Tibial artery (tissue), 4 donors: Measurements from ENCODE around the gene ANXA1.

Experiments used
- DNase-seq, 2 donors: peaks; one replicate each; pipeline ENCODE4 v3.0.0-alpha.2; 2019
- H3K27ac ChIP-seq, 2 donors: fragments of 200-600 bp; sonication (generic) in 1 of 2; 1 replicate in 1 of 2; 2 replicates in 1 of 2; pipeline ENCODE4 v1.5.1; 2018 to 2019; ENCODE audit warnings: mild to moderate bottlenecking in 1 of 2
- H3K27me3 ChIP-seq, 2 donors: fragments of 200-600 bp; sonication (generic) in 1 of 2; one replicate each; pipeline versions ENCODE4 v1.5.1 to v1.6.0; 2016 to 2019
- H3K36me3 ChIP-seq, 3 donors: fragments of 200-600 bp; sonication (generic) in 2 of 3; one replicate each; pipeline ENCODE4 v1.5.1; 2016 to 2019; ENCODE audit warnings: mild to moderate bottlenecking in 2 of 3
- H3K4me1 ChIP-seq, 4 donors: fragments of 200-600 bp; sonication (generic) in 2 of 4; 1 replicate in 3 of 4; 2 replicates in 1 of 4; pipeline ENCODE4 v1.5.1; 2016 to 2019
- H3K4me3 ChIP-seq, 2 donors: fragments of 200-600 bp; sonication (generic) in 1 of 2; 1 replicate in 1 of 2; 2 replicates in 1 of 2; pipeline ENCODE4 v1.5.1; 2018 to 2019; ENCODE audit warnings: mild to moderate bottlenecking in 2 of 2
- H3K9me3 ChIP-seq, 3 donors: fragments of 200-600 bp; sonication (generic) in 1 of 3; one replicate each; pipeline ENCODE4 v1.5.1; 2016 to 2019
- intact Hi-C: fragments of 100-400 bp; cut with DNase I; formaldehyde crosslinking; loops from one replicate; pipeline ENCODE4 v1.15.0; 2023; ENCODE audit warnings: low total_unique reads
- TF ChIP-seq, protein P1 (sequence below), 2 experiments: fragments of 200-600 bp in 1 of 2; fragments of 450-650 bp in 1 of 2; IDR thresholded peaks; one replicate each; pipeline ENCODE4 v1.5.1; 2017 to 2019; ENCODE audit warnings: antibody characterized with exemption in 2 of 2, mild to moderate bottlenecking in 1 of 2, moderate library complexity in 1 of 2

ANXA1 gene

GRCh38 chr9:73149371-73150067 lies 2.1 kb upstream of the ANXA1 start:
- DNase-seq: no peak
- no peaks in the 10 kb centered on the region for H3K9me3 ChIP-seq
- intact Hi-C loops: no loop called here
- H3K4me3 ChIP-seq: peak overlapping the region; percentile 12 to 14
- H3K27me3 ChIP-seq: no peaks in the 10 kb centered on the region
- peaks cover 0 to 56% (median 32%) of the 10 kb centered on the region in 4 donors for H3K4me1 ChIP-seq
- H3K36me3 ChIP-seq: no peaks in the 10 kb centered on the region
- TF ChIP-seq, protein P1, sequence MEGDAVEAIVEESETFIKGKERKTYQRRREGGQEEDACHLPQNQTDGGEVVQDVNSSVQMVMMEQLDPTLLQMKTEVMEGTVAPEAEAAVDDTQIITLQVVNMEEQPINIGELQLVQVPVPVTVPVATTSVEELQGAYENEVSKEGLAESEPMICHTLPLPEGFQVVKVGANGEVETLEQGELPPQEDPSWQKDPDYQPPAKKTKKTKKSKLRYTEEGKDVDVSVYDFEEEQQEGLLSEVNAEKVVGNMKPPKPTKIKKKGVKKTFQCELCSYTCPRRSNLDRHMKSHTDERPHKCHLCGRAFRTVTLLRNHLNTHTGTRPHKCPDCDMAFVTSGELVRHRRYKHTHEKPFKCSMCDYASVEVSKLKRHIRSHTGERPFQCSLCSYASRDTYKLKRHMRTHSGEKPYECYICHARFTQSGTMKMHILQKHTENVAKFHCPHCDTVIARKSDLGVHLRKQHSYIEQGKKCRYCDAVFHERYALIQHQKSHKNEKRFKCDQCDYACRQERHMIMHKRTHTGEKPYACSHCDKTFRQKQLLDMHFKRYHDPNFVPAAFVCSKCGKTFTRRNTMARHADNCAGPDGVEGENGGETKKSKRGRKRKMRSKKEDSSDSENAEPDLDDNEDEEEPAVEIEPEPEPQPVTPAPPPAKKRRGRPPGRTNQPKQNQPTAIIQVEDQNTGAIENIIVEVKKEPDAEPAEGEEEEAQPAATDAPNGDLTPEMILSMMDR (IDR thresholded peaks at IDR 0.05): no peak
- peak overlapping the region; percentile 59 to 79 for H3K27ac ChIP-seq

DNA sequence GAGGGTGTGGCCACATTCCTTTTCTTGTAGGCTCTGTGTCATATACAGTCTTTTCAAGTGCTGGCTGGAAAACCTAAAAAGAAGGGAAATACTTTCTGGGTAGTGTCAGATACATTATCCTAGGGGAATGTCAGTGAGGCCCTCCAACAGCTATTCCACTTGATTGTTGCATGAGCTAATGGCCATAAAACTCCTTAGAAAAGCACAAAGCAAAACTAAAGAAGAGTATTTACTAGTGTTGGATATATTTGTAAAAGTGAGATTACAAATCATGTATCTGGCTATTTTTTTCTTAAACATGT lies 829 bp downstream of the ANXA1 start:
- intact Hi-C loops: no loop called here
- H3K9me3 ChIP-seq: no peaks in the 10 kb centered on the region
- H3K4me3 ChIP-seq: peak overlapping the region; percentile 55 to 58
- peak overlapping the region; percentile 75 to 79 for H3K27ac ChIP-seq
- no peaks in the 10 kb centered on the region for H3K27me3 ChIP-seq
- no peaks in the 10 kb centered on the region for H3K36me3 ChIP-seq
- H3K4me1 ChIP-seq: peaks cover 0 to 76% (median 47%) of the 10 kb centered on the region in 4 donors
- no peak for DNase-seq
- TF ChIP-seq, protein P1 (IDR thresholded peaks at IDR 0.05): no peak

- no peaks in the 10 kb centered on the region for H3K27me3 ChIP-seq
- H3K4me1 ChIP-seq: peaks cover 0 to 77% (median 48%) of the 10 kb centered on the region in 4 donors
- intact Hi-C loops: no loop called here
These were observed 1.3 kb downstream of the ANXA1 start for GRCh38 chr9:73152953-73153352.

DNA sequence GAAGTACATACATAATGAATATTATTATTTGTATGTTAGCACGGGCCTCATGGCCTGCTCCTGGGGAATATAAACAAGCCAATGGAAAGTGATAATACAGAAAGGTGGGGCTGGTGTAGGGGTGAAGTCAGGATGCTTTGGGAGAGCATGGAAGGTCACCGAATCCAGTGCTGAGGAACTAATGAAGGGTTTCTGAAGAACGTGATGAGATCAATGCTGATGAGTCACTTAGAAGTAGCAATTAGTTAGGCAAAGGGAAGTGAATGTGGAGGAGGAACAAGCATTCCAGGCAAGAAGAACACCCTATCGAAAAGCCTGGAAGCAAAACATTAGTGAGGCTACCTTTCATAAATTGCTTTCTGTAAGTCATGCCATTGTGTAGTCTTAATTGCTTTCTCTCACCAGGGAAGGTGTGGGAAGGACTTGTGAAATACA lies 2.1 kb downstream of the ANXA1 start:
- peaks cover 0 to 77% (median 47%) of the 10 kb centered on the region in 4 donors for H3K4me1 ChIP-seq

More at GRCh38 chr9:73152953-73153352, 1.3 kb downstream of the ANXA1 start:
- Histone ChIP-seq H3K36me3 (no peaks in the 10 kb centered on the region), H3K4me3 (peak overlapping the region; percentile 55 to 58), H3K27ac (peak overlapping the region; percentile 75 to 79), H3K9me3 (no peaks in the 10 kb centered on the region)
- no peak for DNase-seq
- TF ChIP-seq, protein P1 (IDR thresholded peaks at IDR 0.05): no peak

GRCh38 chr9:73154271-73154670 lies 2.6 kb downstream of the ANXA1 start:
- TF ChIP-seq, protein P1 (IDR thresholded peaks at IDR 0.05): no peak
- no peak for DNase-seq
- intact Hi-C loops: no loop called here
- H3K27ac ChIP-seq: peak overlapping the region; percentile 75 to 79
- no peaks in the 10 kb centered on the region for H3K9me3 ChIP-seq
- H3K4me3 ChIP-seq: peak overlapping the region; percentile 55 to 58
- peaks cover 0 to 72% (median 43%) of the 10 kb centered on the region in 4 donors for H3K4me1 ChIP-seq
- H3K36me3 ChIP-seq: peaks cover 9 to 10% (median 9%) of the 10 kb centered on the region in 3 donors
- H3K27me3 ChIP-seq: no peaks in the 10 kb centered on the region

More for the DNA sequence above, 2.1 kb downstream of the ANXA1 start:
- Histone ChIP-seq H3K36me3 (peaks cover 4 to 5% (median 4%) of the 10 kb centered on the region in 3 donors), H3K27ac (peak overlapping the region; percentile 75 to 79), H3K9me3 (no peaks in the 10 kb centered on the region), H3K4me3 (peak overlapping the region; percentile 55 to 58), H3K27me3 (no peaks in the 10 kb centered on the region)
- TF ChIP-seq, protein P1 (IDR thresholded peaks at IDR 0.05): no peak
- DNase-seq: no peak
- intact Hi-C loops: no loop called here
